UCSD-AML1 (cell line): ENCODE results near the gene DPEP2NB.
"Not testable (repeated sequence)": the region's sequence is repeated elsewhere in the genome, so short reads cannot be mapped to it uniquely, and the experiment has no call there.

Experiments
- DNase-seq: peaks from one replicate; lab custom pipeline; 2025; ENCODE audit not compliant: unreplicated experiment; lab: John Stamatoyannopoulos, UW

DPEP2NB gene

GRCh38 chr16:67987460-67988160 is 28.1 kb downstream of the DPEP2NB start:
- DNase-seq = no peak

- no peak for DNase-seq
Measured at GRCh38 chr16:67986949-67987348, 28.8 kb downstream of the DPEP2NB start.

GRCh38 chr16:67982011-67982696 is 33.6 kb downstream of the DPEP2NB start:
- DNase-seq = no peak

DNA sequence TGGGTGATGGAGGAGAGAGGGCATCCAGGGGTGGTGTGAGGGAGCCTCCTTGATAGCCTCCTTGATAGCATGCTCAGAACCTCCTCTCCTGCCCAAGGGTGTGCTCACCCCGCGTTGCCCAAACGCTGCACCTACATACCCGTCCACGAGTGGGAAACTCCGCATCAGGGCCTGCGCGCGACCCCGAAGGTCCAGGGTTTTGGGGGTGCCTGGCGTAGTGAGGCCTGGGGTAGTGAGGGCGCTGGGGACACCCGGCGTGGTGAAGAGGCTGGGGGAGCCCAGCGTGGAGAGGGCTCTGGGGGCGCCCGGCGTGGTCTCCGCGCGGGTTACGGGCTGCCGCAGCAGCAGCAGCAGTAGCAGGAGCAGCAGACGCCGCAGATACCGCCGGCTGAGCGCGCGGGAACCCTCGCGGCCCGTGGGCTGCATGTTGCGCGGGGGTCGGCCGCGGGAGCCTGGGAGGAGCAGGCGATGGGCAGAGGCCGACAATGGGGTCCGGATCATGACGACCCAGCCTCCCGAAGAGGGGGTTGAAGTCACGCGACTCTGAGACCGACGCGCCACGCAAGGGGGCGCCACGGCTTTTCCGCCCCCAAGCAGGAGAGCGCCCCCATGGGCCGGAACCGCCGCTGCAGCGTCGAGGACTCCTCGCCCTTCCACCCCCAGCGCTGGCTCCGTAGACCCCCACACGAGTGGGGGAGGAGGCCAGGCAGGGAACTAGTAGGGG is 35.6 kb downstream of the DPEP2NB start, which contains the start of gene DPEP3:
Gene DPEP3 (minus strand): TSS at position 545 of the 724 bp plus-strand sequence. CDS start 119 bp downstream, at position 426.
- no peak for DNase-seq

DNA sequence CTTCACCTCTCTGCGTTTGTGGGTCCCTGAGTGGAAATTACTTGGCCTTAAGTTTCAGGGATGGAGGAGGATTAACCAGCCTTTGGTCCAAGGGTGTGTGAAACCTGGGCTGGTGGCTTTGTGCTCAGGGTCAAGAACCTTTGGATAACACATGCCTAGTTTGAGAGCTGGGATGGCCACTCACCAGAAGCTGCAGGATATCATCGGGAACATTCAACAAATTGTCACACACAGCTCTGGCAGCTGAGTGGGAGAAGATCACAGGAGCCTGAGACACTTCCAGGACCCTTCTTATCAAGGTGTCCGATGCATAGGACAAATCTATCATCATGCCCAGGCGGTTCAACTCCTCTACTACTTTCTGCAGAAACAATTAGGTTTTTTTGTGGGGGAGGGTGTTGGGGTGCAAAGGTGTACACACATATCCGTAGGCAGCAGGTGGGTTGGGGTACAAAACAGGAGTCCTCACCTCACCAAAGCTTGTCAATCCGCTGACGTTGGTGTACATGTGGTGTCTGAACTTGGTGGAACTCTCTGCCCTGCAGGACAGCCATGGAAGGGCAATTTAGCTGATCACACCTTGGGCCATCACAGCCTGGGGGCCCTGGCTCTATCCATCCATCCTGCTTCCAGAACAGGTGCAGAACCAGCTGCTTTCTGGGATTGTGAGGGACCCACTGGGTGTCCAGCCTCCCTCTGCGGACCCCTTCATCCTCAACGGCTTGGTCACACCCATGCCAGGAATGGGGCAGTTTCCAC is 38.1 kb downstream of the DPEP2NB start:
- DNase-seq = no peak

DNA sequence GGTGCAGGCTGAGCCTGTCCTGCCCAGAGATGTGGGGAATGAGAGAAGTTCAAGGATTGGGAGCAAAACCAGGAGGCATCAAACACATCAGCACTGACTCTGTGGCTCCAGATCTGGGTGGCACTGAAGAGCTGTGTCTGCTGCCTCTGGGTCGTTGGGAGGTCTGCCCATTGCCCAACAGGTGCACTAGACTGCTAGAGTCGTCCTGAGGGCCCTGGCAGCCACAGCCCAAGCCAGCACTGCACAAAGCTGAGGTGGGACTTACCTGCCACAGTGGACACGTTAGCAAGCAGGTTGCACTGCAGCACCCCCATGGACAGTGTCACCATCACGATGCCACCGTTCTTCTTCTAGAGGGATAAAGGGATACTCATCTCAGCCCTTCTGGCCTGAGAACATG is 38.7 kb downstream of the DPEP2NB start:
- no peak for DNase-seq

DNA sequence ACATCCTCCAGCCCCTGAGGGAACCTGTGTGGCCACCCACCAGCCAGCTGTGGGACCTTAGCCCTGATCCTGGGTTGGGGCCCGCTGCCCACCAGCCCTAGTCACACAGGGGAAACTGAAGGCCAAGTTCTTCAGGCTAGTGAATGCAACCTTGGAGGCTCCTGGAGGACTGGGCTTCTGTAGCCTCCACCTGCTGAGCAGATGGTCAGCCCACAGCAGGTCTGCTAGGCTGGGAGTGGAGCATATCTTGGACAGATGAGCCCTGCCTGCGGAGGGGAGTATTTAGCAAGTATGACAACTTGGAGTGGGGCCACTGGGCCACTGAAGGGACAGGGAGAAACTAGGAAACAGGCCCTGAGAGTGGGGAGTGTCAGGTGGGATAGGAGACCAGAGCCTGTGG is 39.5 kb downstream of the DPEP2NB start:
- DNase-seq = no peak

- no peak for DNase-seq
Measured at GRCh38 chr16:67975321-67976105, 40.2 kb downstream of the DPEP2NB start.

GRCh38 chr16:67972285-67972684 is 43.4 kb downstream of the DPEP2NB start:
- not testable (repeated sequence) for DNase-seq

DNA sequence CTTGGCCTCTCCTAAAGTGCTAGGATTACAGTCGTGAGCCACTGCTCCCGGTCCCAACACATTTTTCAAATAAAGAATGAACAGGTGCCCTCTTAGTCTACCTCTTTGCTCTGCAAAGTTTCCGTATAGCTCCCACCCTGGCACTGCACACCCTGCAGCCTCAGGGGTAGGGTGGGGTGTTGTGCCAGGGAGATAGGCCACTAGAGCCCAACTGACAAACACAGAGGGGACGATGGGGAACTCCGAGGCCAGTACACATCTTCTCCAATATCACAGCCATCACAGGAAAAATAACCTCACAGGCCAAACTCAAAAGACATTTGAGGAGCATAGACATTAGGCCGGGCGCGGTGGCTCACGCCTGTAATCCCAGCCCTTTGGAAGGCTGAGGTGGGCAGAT is 44.6 kb downstream of the DPEP2NB start:
- no peak for DNase-seq

DNA sequence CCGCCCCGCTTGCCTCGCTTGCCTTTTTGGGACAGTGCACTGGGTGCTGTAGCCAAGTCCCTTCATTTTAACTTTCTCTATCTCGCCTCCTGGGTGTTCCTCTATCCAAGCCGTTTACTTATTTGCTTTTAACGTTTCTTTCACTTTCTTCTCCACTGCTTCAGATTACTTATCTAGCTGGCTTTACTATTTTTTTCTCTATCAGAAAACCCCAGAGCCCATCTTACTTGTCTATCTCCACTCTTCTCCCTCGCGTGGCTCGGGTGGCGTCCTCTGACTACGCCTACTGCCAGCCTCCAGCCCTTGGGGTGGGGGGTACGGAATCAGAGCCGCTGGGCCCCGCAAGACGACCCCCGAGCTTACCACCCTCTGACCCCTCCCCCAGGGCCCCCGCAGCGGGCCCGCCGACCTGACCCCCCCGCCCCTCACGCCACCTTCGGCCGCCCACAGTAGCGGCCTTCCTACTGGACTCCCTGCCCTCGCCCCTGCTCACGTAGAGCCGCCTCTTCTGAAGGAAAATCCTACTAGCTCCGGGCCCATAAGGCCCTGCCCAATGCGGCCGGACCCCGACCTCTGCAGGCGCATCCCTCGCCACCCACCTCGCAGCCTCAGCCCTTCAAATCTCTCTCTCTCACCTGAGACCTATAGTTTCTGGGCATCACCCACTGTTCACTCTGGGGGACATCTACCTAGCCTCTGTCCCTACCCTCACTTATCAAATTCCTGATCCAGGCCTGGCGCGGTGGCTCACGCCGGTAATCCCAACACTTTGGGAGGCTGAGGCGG is 46.3 kb downstream of the DPEP2NB start:
- no peak for DNase-seq

DNA sequence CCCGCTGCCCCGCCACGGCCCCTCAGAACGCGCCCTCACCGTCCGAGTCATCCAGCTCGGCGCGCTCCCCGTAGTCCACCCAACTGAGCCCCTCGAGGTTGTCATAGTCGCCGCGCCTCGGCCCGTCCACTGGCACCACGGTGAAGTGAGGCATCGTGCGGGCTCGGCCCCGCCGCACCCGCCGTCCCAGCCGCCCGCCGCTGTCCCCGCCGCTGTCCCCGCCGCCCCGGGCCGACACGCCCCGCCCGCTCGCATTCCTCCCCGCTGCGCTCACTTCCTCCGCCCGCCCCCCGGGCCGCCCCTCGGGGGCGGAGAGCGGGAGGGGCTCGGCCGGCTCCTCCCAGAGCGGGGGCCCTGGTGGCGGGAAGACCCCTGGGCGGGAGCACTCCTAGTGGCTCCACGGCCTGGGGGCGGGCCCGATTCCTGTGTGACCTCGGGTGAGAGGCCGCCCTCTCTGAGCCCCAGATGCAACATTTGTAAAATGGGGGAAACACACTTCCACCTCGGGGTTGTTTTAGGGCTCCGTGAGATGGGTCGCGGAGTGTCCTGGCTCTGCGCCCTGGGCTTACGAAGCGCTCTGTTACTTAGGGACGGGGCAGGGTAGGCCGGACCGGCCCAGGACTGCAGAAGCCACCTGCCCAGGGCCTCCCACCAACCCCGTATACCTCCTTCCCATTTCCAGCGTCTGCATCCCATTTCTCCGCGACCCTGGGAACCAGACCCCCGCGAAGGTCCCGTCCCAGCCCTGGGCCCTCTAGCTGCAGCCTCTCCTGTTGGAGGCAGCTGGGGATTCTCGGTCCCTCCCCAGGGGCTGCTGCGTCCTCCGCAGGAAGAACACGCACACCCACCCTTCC is 47.1 kb downstream of the DPEP2NB start, which contains the start of gene SLC12A4:
Gene SLC12A4 (minus strand): TSS at position 238 of the 854 bp plus-strand sequence. CDS start 84 bp downstream, at position 154.
- DNase-seq = peak; percentile 42

- DNase-seq = no peak
Measured at GRCh38 chr16:67967958-67968399, 47.7 kb downstream of the DPEP2NB start.

- DNase-seq = no peak
Measured at GRCh38 chr16:67967183-67967957, 48.3 kb downstream of the DPEP2NB start.

- DNase-seq = peak; percentile 29
Measured at GRCh38 chr16:67966549-67967182, 49.0 kb downstream of the DPEP2NB start.

- no peak for DNase-seq
Measured at GRCh38 chr16:67965668-67966548, 49.8 kb downstream of the DPEP2NB start.
